DND-41 (cell line): ENCODE data around the gene SPSB4.

Source experiments
- CTCF ChIP-seq: IDR thresholded peaks from 2 replicates; pipeline ENCODE4 v1.5.1; 2012; ENCODE audit warnings: borderline replicate concordance, low read length, moderate library complexity, mild to moderate bottlenecking; ENCODE audit not compliant: poor library complexity, severe bottlenecking; ENCODE audit errors: extremely low read depth
- EZH2 ChIP-seq: IDR thresholded peaks from 3 replicates; pipeline ENCODE4 v1.6.1; 2012; ENCODE audit warnings: borderline replicate concordance, low read depth, mild to moderate bottlenecking, moderate library complexity, low read length, inconsistent platforms; ENCODE audit not compliant: severe bottlenecking

GRCh38 chr3:141100531-141101320 lies 49.6 kb downstream of the SPSB4 start:
- TF ChIP-seq EZH2 (no peak), CTCF (no peak)
